H1 (cell line): ENCODE measurements around the gene AVPI1. TPM values are rescaled to one million over a fixed set of nuclear protein-coding genes. Genes with fewer than 3 reads are reported as not detected.

Source experiments
- CTCF ChIA-PET: fragments of 300-600 bp; sonication (Branson Sonifier 250); formaldehyde crosslinking; loops from one replicate; lab custom pipeline; 2021; ENCODE audit not compliant: partially characterized antibody; lab: Charles Lee
- POLR2A ChIA-PET: fragments of 300-600 bp; sonication (Branson Sonifier 250); formaldehyde crosslinking; loops from one replicate; lab custom pipeline; 2021; ENCODE audit warnings: inconsistent platforms; ENCODE audit not compliant: partially characterized antibody; lab: Charles Lee
- DNase-seq, 2 experiments: peaks; one replicate each; pipeline versions ENCODE4 v3.0.0 to v3.0.0-alpha.2; 2010 to 2022; ENCODE audit warnings: low spot score in 2 of 2, low read depth in 1 of 2, mixed read lengths in 1 of 2
- FAIRE-seq: peaks from 2 replicates; lab custom pipeline; 2011; peaks lifted over from hg19 to GRCh38; lab: Jason Lieb, UNC
- H2AFZ ChIP-seq: 2 replicates; pipeline ENCODE4 v1.8.1; 2012; ENCODE audit warnings: low read length, inconsistent platforms
- H2AK5ac ChIP-seq: 2 replicates; pipeline ENCODE4 v1.6.1; 2013; ENCODE audit warnings: low read depth, low read length
- H2BK120ac ChIP-seq: replicated peaks from 2 replicates; pipeline ENCODE3; 2013; ENCODE audit warnings: low read depth, low read length, inconsistent platforms
- H2BK12ac ChIP-seq: 2 replicates; pipeline ENCODE4 v1.6.1; 2013; ENCODE audit warnings: low read depth, low read length
- H2BK15ac ChIP-seq: 2 replicates; pipeline ENCODE4 v1.6.1; 2013; ENCODE audit warnings: low read length
- H2BK20ac ChIP-seq: 2 replicates; pipeline ENCODE4 v1.6.1; 2013; ENCODE audit warnings: low read length
- H2BK5ac ChIP-seq: 2 replicates; pipeline ENCODE4 v1.6.1; 2013; ENCODE audit warnings: low read depth, low read length
- H3K14ac ChIP-seq: 2 replicates; pipeline ENCODE4 v1.6.1; 2013; ENCODE audit warnings: inconsistent platforms; ENCODE audit not compliant: insufficient read length
- H3K18ac ChIP-seq: 2 replicates; pipeline ENCODE4 v1.6.1; 2013; ENCODE audit warnings: low read length; ENCODE audit errors: extremely low read depth
- H3K23ac ChIP-seq: 2 replicates; pipeline ENCODE4 v1.6.1; 2013; ENCODE audit warnings: inconsistent platforms; ENCODE audit not compliant: insufficient read length
- H3K23me2 ChIP-seq: 2 replicates; pipeline ENCODE4 v1.6.1; 2013; ENCODE audit warnings: low read depth, low read length
- H3K27ac ChIP-seq: 2 replicates; pipeline ENCODE4 v1.6.1; 2011; ENCODE audit warnings: low read depth, low read length, inconsistent platforms
- H3K27me3 ChIP-seq, 4 experiments: replicated peaks in 1 of 4; 1 replicate in 1 of 4; 2 replicates in 3 of 4; pipeline versions ENCODE4 v1.6.1 to v1.8.1; 2011 to 2013; ENCODE audit warnings: low read length in 3 of 4, mild to moderate bottlenecking in 3 of 4, inconsistent platforms in 2 of 4, mixed read lengths in 2 of 4, moderate library complexity in 1 of 4; ENCODE audit not compliant: control insufficient read depth in 3 of 4, insufficient read depth in 3 of 4; ENCODE audit errors: extremely low read depth in 1 of 4
- H3K36me3 ChIP-seq, 4 experiments: 2 replicates each; pipeline versions ENCODE4 v1.6.1 to v1.8.1; 2011 to 2013; ENCODE audit warnings: mild to moderate bottlenecking in 4 of 4, low read length in 3 of 4, moderate library complexity in 2 of 4, control low read depth in 1 of 4, inconsistent platforms in 1 of 4; ENCODE audit not compliant: insufficient read depth in 4 of 4, control insufficient read depth in 2 of 4
- H3K4ac ChIP-seq: replicated peaks from 2 replicates; pipeline ENCODE3; 2013; ENCODE audit warnings: low read length, low read depth, mixed read lengths, inconsistent platforms; ENCODE audit not compliant: insufficient read length
- H3K4me1 ChIP-seq, 4 experiments: replicated peaks in 1 of 4; 1 replicate in 1 of 4; 2 replicates in 3 of 4; pipeline versions ENCODE4 v1.6.1 to v1.8.1; 2011 to 2013; ENCODE audit warnings: low read length in 3 of 4, inconsistent platforms in 2 of 4, mixed read lengths in 1 of 4; ENCODE audit not compliant: insufficient read depth in 4 of 4, control insufficient read depth in 3 of 4
- H3K4me2 ChIP-seq, 2 experiments: 2 replicates each; pipeline versions ENCODE4 v1.6.1 to v1.8.1; 2011 to 2013; ENCODE audit warnings: low read depth in 2 of 2, low read length in 2 of 2, control low read depth in 1 of 2, inconsistent platforms in 1 of 2, mild to moderate bottlenecking in 1 of 2; ENCODE audit not compliant: insufficient read depth in 1 of 2
- H3K4me3 ChIP-seq, 4 experiments: fragments of 200-600, 300-600 bp in 1 of 4; sonication (generic), shearing (Covaris generic), sonication (Bioruptor Twin) in 1 of 4; 2 replicates each; pipeline versions ENCODE4 v1.5.1 to v1.8.1; 2011 to 2016; ENCODE audit warnings: low read length in 4 of 4, low read depth in 3 of 4, control low read depth in 2 of 4, inconsistent platforms in 2 of 4, mild to moderate bottlenecking in 2 of 4, mixed read lengths in 1 of 4, moderate library complexity in 1 of 4; ENCODE audit not compliant: insufficient read depth in 2 of 4; ENCODE audit errors: extremely low read depth in 1 of 4
- H3K56ac ChIP-seq: replicated peaks from 2 replicates; pipeline ENCODE3; 2013; ENCODE audit warnings: low read depth, mild to moderate bottlenecking, mixed read lengths, low read length, inconsistent platforms; ENCODE audit not compliant: insufficient read length
- H3K79me1 ChIP-seq: 2 replicates; pipeline ENCODE4 v1.6.1; 2013; ENCODE audit warnings: low read depth, low read length, control low read depth
- H3K79me2 ChIP-seq, 2 experiments: 2 replicates each; pipeline versions ENCODE4 v1.6.1 to v1.8.1; 2012 to 2013; ENCODE audit warnings: low read length in 2 of 2, mild to moderate bottlenecking in 2 of 2, inconsistent platforms in 1 of 2; ENCODE audit not compliant: insufficient read depth in 2 of 2, control insufficient read depth in 1 of 2
- H3K9ac ChIP-seq, 4 experiments: replicated peaks in 1 of 4; 1 replicate in 1 of 4; 2 replicates in 3 of 4; pipeline versions ENCODE4 v1.6.1 to v1.8.1; 2011 to 2013; ENCODE audit warnings: low read depth in 3 of 4, low read length in 3 of 4, control low read depth in 2 of 4, mild to moderate bottlenecking in 2 of 4, moderate library complexity in 2 of 4, inconsistent platforms in 1 of 4; ENCODE audit errors: extremely low read depth in 1 of 4
- H3K9me3 ChIP-seq, 2 experiments: 2 replicates each; pipeline versions ENCODE4 v1.6.1 to v1.8.1; 2012 to 2013; ENCODE audit warnings: mild to moderate bottlenecking in 2 of 2, moderate library complexity in 2 of 2, control low read depth in 1 of 2, inconsistent platforms in 1 of 2, low read depth in 1 of 2, low read length in 1 of 2, mixed read lengths in 1 of 2; ENCODE audit not compliant: insufficient read depth in 2 of 2
- H4K20me1 ChIP-seq, 2 experiments: replicated peaks in 1 of 2; 2 replicates each; pipeline versions ENCODE3 to v1.8.1; 2011 to 2013; ENCODE audit warnings: inconsistent platforms in 2 of 2, low read length in 2 of 2, mild to moderate bottlenecking in 1 of 2; ENCODE audit not compliant: insufficient read depth in 2 of 2, control insufficient read depth in 1 of 2
- H4K5ac ChIP-seq: 2 replicates; pipeline ENCODE4 v1.6.1; 2013; ENCODE audit warnings: low read length, low read depth, mixed read lengths, inconsistent platforms; ENCODE audit not compliant: insufficient read length
- H4K8ac ChIP-seq: 2 replicates; pipeline ENCODE4 v1.8.0; 2013; ENCODE audit warnings: mild to moderate bottlenecking, moderate library complexity, low read length, inconsistent platforms; ENCODE audit not compliant: insufficient read depth; ENCODE audit errors: extremely low read depth
- H4K91ac ChIP-seq: replicated peaks from 2 replicates; pipeline ENCODE3; 2013; ENCODE audit warnings: low read length, mixed read lengths, inconsistent platforms; ENCODE audit not compliant: insufficient read length
- E2F6 ChIP-seq: IDR thresholded peaks from 2 replicates; pipeline ENCODE4 v1.6.1; 2012; ENCODE audit warnings: inconsistent platforms
- EZH2 ChIP-seq: fragments of 200-600 bp; sonication (generic); IDR thresholded peaks from 2 replicates; pipeline ENCODE4 v1.7.1; 2012; ENCODE audit warnings: low read depth, mild to moderate bottlenecking, moderate library complexity, low read length, inconsistent platforms; ENCODE audit not compliant: severe bottlenecking
- JUN ChIP-seq: IDR thresholded peaks from 2 replicates; pipeline ENCODE4 v1.6.1; 2011; ENCODE audit warnings: low read depth, mild to moderate bottlenecking, improper control_type of control experiment, low read length
- RXRA ChIP-seq: IDR thresholded peaks from 2 replicates; pipeline ENCODE4 v1.6.1; 2011; ENCODE audit warnings: low read depth, mild to moderate bottlenecking, low read length, moderate library complexity; ENCODE audit not compliant: insufficient read depth
- SP1 ChIP-seq: IDR thresholded peaks from 2 replicates; pipeline ENCODE4 v1.6.1; 2011; ENCODE audit warnings: low read depth, low read length
- TAF1 ChIP-seq: IDR thresholded peaks from 2 replicates; pipeline ENCODE4 v1.6.1; 2011; ENCODE audit warnings: mild to moderate bottlenecking, low read depth, low read length
- TAF7 ChIP-seq: optimal IDR thresholded peaks from 2 replicates; pipeline ENCODE3; 2011; ENCODE audit warnings: low read depth, mild to moderate bottlenecking, inconsistent platforms, low read length, moderate library complexity, borderline replicate concordance
- ZNF274 ChIP-seq: IDR thresholded peaks from 2 replicates; pipeline ENCODE4 v1.7.0; 2012; ENCODE audit warnings: low read length, borderline replicate concordance; ENCODE audit errors: extremely low read depth
- WGBS, 2 experiments: shearing (Covaris generic) in 1 of 2; methylation state at CpG; one replicate each; pipeline versions ENCODE4 v1.1.6 to v1.1.7; 2013 to 2015; ENCODE audit warnings: low lambda C conversion rate in 2 of 2, mixed read lengths in 2 of 2, inconsistent platforms in 1 of 2, low coverage in 1 of 2, missing lambda C conversion rate in 1 of 2; ENCODE audit not compliant: insufficient replicate concordance in 2 of 2, insufficient coverage in 1 of 2, insufficient read length in 1 of 2; ENCODE audit errors: extremely low coverage in 1 of 2, missing lambda C conversion rate in 1 of 2; 5-methylcytosine and 5-hydroxymethylcytosine counted together
- polyA plus RNA-seq, 7 experiments: library from polyadenylated mRNA; depleted of rRNA in 3 of 7; stranded (reverse) in 5 of 7; unstranded in 2 of 7; fragments of >200 nt in 5 of 7; fragments of 200-250 nt in 2 of 7; gene quantifications; 1 replicate in 5 of 7; 2 replicates in 1 of 7; 4 replicates in 1 of 7; pipeline versions ENCODE4 v1.2.1 to v1.2.3, GENCODE V29; 2011 to 2013; ENCODE audit warnings: missing spikeins in 2 of 7, mixed read lengths in 2 of 7
- total RNA-seq: library from RNA; stranded (reverse); fragmentation: NEBNext Ultra II Directional; extraction: Animal tissue kit (Norgen Biotek cat#: 25700); gene quantifications from 2 replicates; pipeline ENCODE4 v1.2.1, GENCODE V29; 2021

Gene AVPI1
- total and polyA plus RNA-seq, 2 of the 8 experiments (the other 6 are each of a cell fraction or from before 2014, with no cell fraction given), result 9.0 to 13.5 TPM

DNA sequence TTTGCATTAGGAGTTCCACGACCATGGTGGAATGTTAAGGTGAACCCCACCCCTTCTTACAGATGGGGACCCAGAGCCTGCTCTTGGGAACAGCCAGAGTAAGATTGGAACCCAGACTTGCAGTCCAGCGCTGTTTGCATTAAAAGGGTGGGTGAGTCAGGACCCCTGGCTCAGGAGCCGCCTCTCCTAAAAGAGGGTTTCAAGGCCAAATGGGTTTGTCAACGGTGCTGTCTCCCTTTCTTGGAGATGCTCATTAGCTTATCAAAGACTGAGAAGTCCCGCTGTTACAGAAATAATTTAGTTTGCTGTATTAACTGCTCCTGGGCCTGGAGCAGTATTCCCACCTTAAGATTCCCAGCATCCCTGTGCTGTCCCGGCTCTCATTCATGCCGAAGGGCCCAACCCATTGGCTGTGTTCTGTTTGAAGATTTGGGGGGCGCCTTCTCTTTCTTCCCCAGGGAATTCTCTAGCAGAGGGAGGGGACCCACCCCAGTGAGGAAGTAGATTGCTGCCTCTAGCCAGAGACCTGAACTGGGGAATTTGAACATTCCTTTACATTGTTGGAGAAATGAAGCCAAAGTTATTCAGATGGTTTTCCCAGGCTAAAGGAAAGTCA is 28.3 kb upstream of the AVPI1 start:
- peaks cover 0 to 5% of the 10 kb centered on the region in 2 experiments; a peak in 1 of 4 replicates for H3K79me2 ChIP-seq
- DNase-seq, result no peak
- peak overlapping the region; percentile 74 to 97 for H3K4me2 ChIP-seq

More for the DNA sequence above, 28.3 kb upstream of the AVPI1 start:
- H3K79me1 ChIP-seq, result 0 out of 2 replicates have a peak, but pooled peaks cover 2% of the 10 kb centered on the region
- 0 out of 2 replicates have a peak overlapping the region, but pooled peaks have one; percentile 32 for H3K27ac ChIP-seq
- no peak overlapping the region for H3K14ac ChIP-seq
- H3K9me3 ChIP-seq, result no peaks in the 10 kb centered on the region
- H2AFZ ChIP-seq, result no peak overlapping the region
- peak overlapping the region; percentile 62 for H4K91ac ChIP-seq
- H3K9ac ChIP-seq, result peak overlapping the region in 3 of 4 experiments; percentile 26 to 88 (median 80); a peak in 5 of 7 replicates
- H2BK12ac ChIP-seq, result peak overlapping the region; percentile 94; the same call in 1 of the 2 replicates
- H3K4me1 ChIP-seq, result peaks cover 5 to 20% (median 13%) of the 10 kb centered on the region in 4 experiments
- H4K20me1 ChIP-seq, result no peaks in the 10 kb centered on the region
- 14% methylated on average over 8 of the region's 8 CpGs; no CpG with 5 or more reads in 1 of the 2 experiments for WGBS, 2 experiments
- H3K23ac ChIP-seq, result no peak overlapping the region
- CTCF ChIA-PET, result interaction anchor here (2.1 to 20.9 kb wide), 4 partner anchors 10 to 38 kb away, joined by 9 to 773 read pairs (median 134); partner anchors contain the start of genes AVPI1 and ZFYVE27
- H2BK5ac ChIP-seq, result peak overlapping the region; percentile 93
- H2AK5ac ChIP-seq, result 0 out of 2 replicates have a peak overlapping the region, but pooled peaks have one; percentile 16
- 0 out of 2 replicates have a peak overlapping the region, but pooled peaks have one; percentile 72 for H2BK20ac ChIP-seq
- peaks cover 16% of the 10 kb centered on the region for H3K23me2 ChIP-seq
- FAIRE-seq, result no peak
- no peak overlapping the region for H2BK120ac ChIP-seq
- H3K36me3 ChIP-seq, result peaks cover 0 to 16% (median 4%) of the 10 kb centered on the region in 4 experiments; a peak in 3 of 8 replicates
- H4K8ac ChIP-seq, result no peak overlapping the region
- no peak overlapping the region for H4K5ac ChIP-seq
- TF ChIP-seq TAF1 (no peak), TAF7 (no peak), E2F6 (no peak), JUN (no peak), RXRA (no peak), EZH2 (no peak), ZNF274 (no peak), SP1 (no peak)
- TF ChIP-seq, all 59 proteins: peak for 0
- Histone ChIP-seq H3K4ac (no peak overlapping the region), H3K4me3 (peak overlapping the region; percentile 47 to 78 (median 66)), H2BK15ac (peak overlapping the region; percentile 97), H3K56ac (no peak overlapping the region), H3K27me3 (no peaks in the 10 kb centered on the region), H3K18ac (peak overlapping the region; percentile 86)
- POLR2A ChIA-PET, result interaction anchor here (1.2 to 12.5 kb wide), 7 partner anchors 9 to 57 kb away, joined by 3 to 234 read pairs (median 9); partner anchors contain the start of genes AVPI1 and ZFYVE27
